Calu3 (cell line): ENCODE data around the gene ARHGAP26. TPM values are rescaled to one million over a fixed set of nuclear protein-coding genes. Genes with fewer than 3 reads are reported as not detected.

ENCODE experiments used
- BruUV-seq: library from RNA; stranded (reverse); fragments of 400-500 nt; replicated peaks from 2 replicates; lab custom pipeline; 2021; lab: Mats Ljungman, UMichigan
- CTCF ChIA-PET: fragments of 300-600 bp; sonication (Branson Sonifier 250); formaldehyde crosslinking; loops from one replicate; lab custom pipeline; 2022; ENCODE audit warnings: antibody characterized with exemption; lab: Charles Lee
- DNase-seq: peaks from one replicate; pipeline ENCODE4 v3.0.0; 2022
- H3K27ac Mint-ChIP-seq: one replicate; pipeline ENCODE4 v1.8.0; 2022; ENCODE audit warnings: mixed read lengths; ENCODE audit not compliant: unreplicated experiment
- H3K27me3 Mint-ChIP-seq: one replicate; pipeline ENCODE4 v1.8.0; 2022; ENCODE audit warnings: mixed read lengths; ENCODE audit not compliant: unreplicated experiment
- H3K36me3 Mint-ChIP-seq: one replicate; pipeline ENCODE4 v1.8.0; 2022; ENCODE audit warnings: mild to moderate bottlenecking, moderate library complexity, mixed read lengths; ENCODE audit not compliant: insufficient read depth, unreplicated experiment
- H3K4me1 Mint-ChIP-seq: one replicate; pipeline ENCODE4 v1.8.0; 2022; ENCODE audit warnings: mild to moderate bottlenecking, low read depth, mixed read lengths; ENCODE audit not compliant: unreplicated experiment
- H3K4me3 Mint-ChIP-seq: one replicate; pipeline ENCODE4 v1.8.0; 2022; ENCODE audit warnings: mild to moderate bottlenecking, low read depth, moderate library complexity, mixed read lengths; ENCODE audit not compliant: unreplicated experiment
- H3K9me3 Mint-ChIP-seq: one replicate; pipeline ENCODE4 v1.8.0; 2022; ENCODE audit warnings: low read depth, mixed read lengths; ENCODE audit not compliant: unreplicated experiment
- CTCF ChIP-seq: fragments of 200-600 bp; IDR thresholded peaks from one replicate; pipeline ENCODE4 v1.8.0; 2022; ENCODE audit warnings: antibody characterized with exemption; ENCODE audit not compliant: unreplicated experiment
- intact Hi-C: fragments of 100-400 bp; cut with micrococcal nuclease; formaldehyde crosslinking; loops from one replicate; pipeline ENCODE4 v1.10.0; 2022; ENCODE audit not compliant: unreplicated experiment
- total RNA-seq: library from RNA; stranded (reverse); gene quantifications from 2 replicates; pipeline ENCODE4 v1.2.3, GENCODE V29; 2022

Gene ARHGAP26
- total RNA-seq, 1 experiment from 2014 or later = 118 TPM

GRCh38 chr5:142779163-142779840 is 9.1 kb downstream of the ARHGAP26 start:
- no TSS peak for BruUV-seq
- intact Hi-C loops = no loop called here
- DNase-seq = no peak
- H3K36me3 Mint-ChIP-seq = no peaks in the 10 kb centered on the region
- no peaks in the 10 kb centered on the region for H3K27me3 Mint-ChIP-seq
- CTCF ChIA-PET = interaction anchor here (0.7 to 1.5 kb wide), 7 partner anchors 25 to 95 kb away, joined by 3 to 6 read pairs (median 3); no protein-coding TSS in a partner anchor
- no peak overlapping the region for H3K4me3 Mint-ChIP-seq
- H3K4me1 Mint-ChIP-seq = peaks cover 89% of the 10 kb centered on the region
- no peak overlapping the region for H3K27ac Mint-ChIP-seq
- no peaks in the 10 kb centered on the region for H3K9me3 Mint-ChIP-seq
- TF ChIP-seq CTCF = no peak

GRCh38 chr5:142780871-142781270 is 10.7 kb downstream of the ARHGAP26 start:
- Mint-ChIP-seq H3K36me3 (no peaks in the 10 kb centered on the region), H3K27ac (no peak overlapping the region), H3K4me3 (no peak overlapping the region), H3K4me1 (peaks cover 85% of the 10 kb centered on the region), H3K9me3 (no peaks in the 10 kb centered on the region), H3K27me3 (no peaks in the 10 kb centered on the region)
- intact Hi-C loops = no loop called here
- no TSS peak for BruUV-seq
- CTCF ChIA-PET = interaction anchor here (1.4 kb wide), 1 partner anchor 10 kb away, joined by 5 read pairs; no protein-coding TSS in a partner anchor
- no peak for DNase-seq
- no peak for TF ChIP-seq CTCF

- Mint-ChIP-seq H3K36me3 (no peaks in the 10 kb centered on the region), H3K4me1 (peaks cover 71% of the 10 kb centered on the region), H3K27me3 (no peaks in the 10 kb centered on the region), H3K4me3 (no peak overlapping the region), H3K27ac (no peak overlapping the region), H3K9me3 (no peaks in the 10 kb centered on the region)
- BruUV-seq = no TSS peak
- DNase-seq = no peak
- TF ChIP-seq CTCF = no peak
- CTCF ChIA-PET = interaction anchor here (0.6 to 1.9 kb wide), 3 partner anchors 17 to 84 kb away, joined by 3 to 5 read pairs (median 3); no protein-coding TSS in a partner anchor
- intact Hi-C loops = no loop called here
Observed at GRCh38 chr5:142782976-142783530, 12.9 kb downstream of the ARHGAP26 start.

- intact Hi-C loops = no loop called here
- CTCF ChIA-PET = interaction anchor here (0.6 to 1.9 kb wide), 5 partner anchors 11 to 87 kb away, joined by 3 to 6 read pairs (median 3); no protein-coding TSS in a partner anchor
- Mint-ChIP-seq H3K4me1 (peaks cover 63% of the 10 kb centered on the region), H3K4me3 (no peak overlapping the region), H3K9me3 (no peaks in the 10 kb centered on the region), H3K27me3 (no peaks in the 10 kb centered on the region), H3K36me3 (no peaks in the 10 kb centered on the region), H3K27ac (no peak overlapping the region)
- no peak for DNase-seq
- TF ChIP-seq CTCF = no peak
- BruUV-seq = no TSS peak
Observed at GRCh38 chr5:142783601-142784341, 13.6 kb downstream of the ARHGAP26 start.
